Osteoblast (primary cell): ENCODE results near the gene PWP1. TPM values are rescaled to one million over a fixed set of nuclear protein-coding genes. Genes with fewer than 3 reads are reported as not detected.

Source experiments
- DNase-seq: peaks from one replicate; pipeline ENCODE4 v3.0.0; 2011; ENCODE audit warnings: low spot score, mixed read lengths; ENCODE audit not compliant: insufficient read length; ENCODE audit errors: missing footprints
- H2AFZ ChIP-seq: 2 replicates; pipeline ENCODE4 v1.6.0; 2011; ENCODE audit warnings: mild to moderate bottlenecking, low read length
- H3K27ac ChIP-seq: 2 replicates; pipeline ENCODE4 v1.5.1; 2011; ENCODE audit warnings: mild to moderate bottlenecking, low read depth, low read length, moderate library complexity
- H3K27me3 ChIP-seq: 2 replicates; pipeline ENCODE4 v1.6.0; 2012; ENCODE audit warnings: mild to moderate bottlenecking, control low read depth, inconsistent platforms, low read length, moderate library complexity; ENCODE audit not compliant: insufficient read depth
- H3K36me3 ChIP-seq: 2 replicates; pipeline ENCODE4 v1.5.1; 2011; ENCODE audit warnings: mild to moderate bottlenecking, low read length, control low read depth, moderate library complexity; ENCODE audit not compliant: insufficient read depth
- H3K4me1 ChIP-seq: 2 replicates; pipeline ENCODE4 v1.5.1; 2011; ENCODE audit warnings: mild to moderate bottlenecking, low read length, control low read depth, moderate library complexity; ENCODE audit not compliant: insufficient read depth
- H3K4me2 ChIP-seq: 2 replicates; pipeline ENCODE4 v1.6.0; 2011; ENCODE audit warnings: mild to moderate bottlenecking, low read length; ENCODE audit not compliant: insufficient read depth
- H3K4me3 ChIP-seq: fragments of 200-600 bp; sonication (generic); 3 replicates; pipeline ENCODE4 v1.5.1; 2012; ENCODE audit warnings: mild to moderate bottlenecking, low read length, inconsistent platforms; ENCODE audit not compliant: insufficient read depth
- H3K79me2 ChIP-seq: 2 replicates; pipeline ENCODE4 v1.6.0; 2012; ENCODE audit warnings: mild to moderate bottlenecking, low read length, control low read depth, inconsistent platforms; ENCODE audit not compliant: insufficient read depth
- H3K9me3 ChIP-seq: 2 replicates; pipeline ENCODE4 v1.5.1; 2011; ENCODE audit warnings: low read depth, low read length, control low read depth
- H4K20me1 ChIP-seq: 2 replicates; pipeline ENCODE4 v1.6.0; 2012; ENCODE audit warnings: mild to moderate bottlenecking, low read length, control low read depth; ENCODE audit not compliant: insufficient read depth
- total RNA-seq: library from RNA; depleted of rRNA; stranded (reverse); fragments of >200 nt; gene quantifications from 2 replicates; pipeline ENCODE4 v1.2.3, GENCODE V29; 2012
- TF ChIP-seq, protein P1 (sequence below): IDR thresholded peaks from 2 replicates; pipeline ENCODE4 v1.5.1; 2011; ENCODE audit warnings: mild to moderate bottlenecking, low read depth, low read length, moderate library complexity; ENCODE audit errors: extremely low read depth

The PWP1 gene
- total RNA-seq, 1 donor = 72.0 TPM

- DNase-seq = no peak
- no peak overlapping the region for H2AFZ ChIP-seq
- H3K36me3 ChIP-seq = peaks cover 79% of the 10 kb centered on the region
- H4K20me1 ChIP-seq = peaks cover 7% of the 10 kb centered on the region
- peaks cover 7% of the 10 kb centered on the region for H3K79me2 ChIP-seq
- TF ChIP-seq, protein P1, sequence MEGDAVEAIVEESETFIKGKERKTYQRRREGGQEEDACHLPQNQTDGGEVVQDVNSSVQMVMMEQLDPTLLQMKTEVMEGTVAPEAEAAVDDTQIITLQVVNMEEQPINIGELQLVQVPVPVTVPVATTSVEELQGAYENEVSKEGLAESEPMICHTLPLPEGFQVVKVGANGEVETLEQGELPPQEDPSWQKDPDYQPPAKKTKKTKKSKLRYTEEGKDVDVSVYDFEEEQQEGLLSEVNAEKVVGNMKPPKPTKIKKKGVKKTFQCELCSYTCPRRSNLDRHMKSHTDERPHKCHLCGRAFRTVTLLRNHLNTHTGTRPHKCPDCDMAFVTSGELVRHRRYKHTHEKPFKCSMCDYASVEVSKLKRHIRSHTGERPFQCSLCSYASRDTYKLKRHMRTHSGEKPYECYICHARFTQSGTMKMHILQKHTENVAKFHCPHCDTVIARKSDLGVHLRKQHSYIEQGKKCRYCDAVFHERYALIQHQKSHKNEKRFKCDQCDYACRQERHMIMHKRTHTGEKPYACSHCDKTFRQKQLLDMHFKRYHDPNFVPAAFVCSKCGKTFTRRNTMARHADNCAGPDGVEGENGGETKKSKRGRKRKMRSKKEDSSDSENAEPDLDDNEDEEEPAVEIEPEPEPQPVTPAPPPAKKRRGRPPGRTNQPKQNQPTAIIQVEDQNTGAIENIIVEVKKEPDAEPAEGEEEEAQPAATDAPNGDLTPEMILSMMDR = no peak
- H3K27ac ChIP-seq = no peak overlapping the region
- no peak overlapping the region for H3K4me2 ChIP-seq
- H3K9me3 ChIP-seq = no peaks in the 10 kb centered on the region
- H3K4me1 ChIP-seq = no peaks in the 10 kb centered on the region
- no peaks in the 10 kb centered on the region for H3K27me3 ChIP-seq
- H3K4me3 ChIP-seq = no peak overlapping the region
Measured at GRCh38 chr12:107735763-107736162, 50.2 kb downstream of the PWP1 start.

DNA sequence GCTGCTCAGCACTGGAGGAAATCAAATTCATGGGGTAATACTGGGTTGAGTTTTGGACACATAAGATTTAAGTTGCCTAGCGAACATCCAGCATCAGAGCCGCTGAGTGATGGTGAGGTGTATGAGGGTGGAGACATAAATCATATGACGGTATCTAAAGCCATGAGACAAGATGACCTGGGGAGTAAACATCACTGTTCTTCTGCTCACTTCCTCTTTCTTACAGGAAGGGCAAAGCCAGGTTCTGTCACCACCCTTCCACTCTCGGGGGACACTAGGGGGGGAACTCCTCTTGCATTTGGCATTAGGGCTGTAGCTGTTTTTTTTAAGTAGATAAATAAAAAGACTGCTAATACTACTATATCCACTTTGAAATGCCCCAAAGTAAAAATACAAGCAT, 51.3 kb downstream of the PWP1 start:
- Histone ChIP-seq H3K79me2 (peaks cover 7% of the 10 kb centered on the region), H3K27ac (no peak overlapping the region), H3K4me3 (no peak overlapping the region), H3K27me3 (no peaks in the 10 kb centered on the region), H2AFZ (no peak overlapping the region), H3K36me3 (peaks cover 91% of the 10 kb centered on the region), H3K4me2 (no peak overlapping the region), H3K4me1 (no peaks in the 10 kb centered on the region), H4K20me1 (peaks cover 10% of the 10 kb centered on the region), H3K9me3 (no peaks in the 10 kb centered on the region)
- no peak for DNase-seq
- TF ChIP-seq, protein P1 = no peak

GRCh38 chr12:107748472-107748871, 62.9 kb downstream of the PWP1 start:
- DNase-seq = peak; percentile 72
- Histone ChIP-seq H3K27me3 (no peaks in the 10 kb centered on the region), H3K9me3 (no peaks in the 10 kb centered on the region), H3K79me2 (peaks cover 51% of the 10 kb centered on the region), H3K27ac (peak overlapping the region; percentile 75), H4K20me1 (peaks cover 14% of the 10 kb centered on the region), H2AFZ (no peak overlapping the region), H3K4me1 (peaks cover 34% of the 10 kb centered on the region), H3K4me3 (peak overlapping the region; percentile 32), H3K4me2 (peak overlapping the region; percentile 76), H3K36me3 (peaks cover 72% of the 10 kb centered on the region)
- TF ChIP-seq, protein P1 = no peak

- Histone ChIP-seq H3K9me3 (no peaks in the 10 kb centered on the region), H3K27me3 (no peaks in the 10 kb centered on the region), H3K4me3 (peak overlapping the region; percentile 38), H3K79me2 (peaks cover 54% of the 10 kb centered on the region), H3K36me3 (peaks cover 72% of the 10 kb centered on the region), H2AFZ (no peak overlapping the region), H3K27ac (peak overlapping the region; percentile 75), H4K20me1 (peaks cover 13% of the 10 kb centered on the region), H3K4me2 (peak overlapping the region; percentile 76), H3K4me1 (peaks cover 34% of the 10 kb centered on the region)
- peak; percentile 38 for DNase-seq
- TF ChIP-seq, protein P1 = no peak
Measured at GRCh38 chr12:107749083-107749482, 63.5 kb downstream of the PWP1 start.
